ENCODE measurements around the gene TRNT1. TPM values are rescaled to one million over a fixed set of nuclear protein-coding genes. Genes with fewer than 3 reads are reported as not detected.
A peak's percentile ranks its signal among the peaks of the same experiment; 100 is the strongest.

Gene TRNT1
- total RNA-seq, 1 donor from 2014 or later = 30.6 TPM

GRCh38 chr3:3196148-3196861 is 69.6 kb downstream of the TRNT1 start:
- Mint-ChIP-seq H3K36me3 (ENCODE audit: low read depth) (no peaks in the 10 kb centered on the region), H3K9me3 (no peaks in the 10 kb centered on the region), H3K27me3 (ENCODE audit: low read depth) (peaks cover 62% of the 10 kb centered on the region), H3K4me3 (no peak overlapping the region), H3K27ac (ENCODE audit: unreplicated experiment) (no peak overlapping the region), H3K4me1 (no peaks in the 10 kb centered on the region)
- TF ChIP-seq, protein P1, sequence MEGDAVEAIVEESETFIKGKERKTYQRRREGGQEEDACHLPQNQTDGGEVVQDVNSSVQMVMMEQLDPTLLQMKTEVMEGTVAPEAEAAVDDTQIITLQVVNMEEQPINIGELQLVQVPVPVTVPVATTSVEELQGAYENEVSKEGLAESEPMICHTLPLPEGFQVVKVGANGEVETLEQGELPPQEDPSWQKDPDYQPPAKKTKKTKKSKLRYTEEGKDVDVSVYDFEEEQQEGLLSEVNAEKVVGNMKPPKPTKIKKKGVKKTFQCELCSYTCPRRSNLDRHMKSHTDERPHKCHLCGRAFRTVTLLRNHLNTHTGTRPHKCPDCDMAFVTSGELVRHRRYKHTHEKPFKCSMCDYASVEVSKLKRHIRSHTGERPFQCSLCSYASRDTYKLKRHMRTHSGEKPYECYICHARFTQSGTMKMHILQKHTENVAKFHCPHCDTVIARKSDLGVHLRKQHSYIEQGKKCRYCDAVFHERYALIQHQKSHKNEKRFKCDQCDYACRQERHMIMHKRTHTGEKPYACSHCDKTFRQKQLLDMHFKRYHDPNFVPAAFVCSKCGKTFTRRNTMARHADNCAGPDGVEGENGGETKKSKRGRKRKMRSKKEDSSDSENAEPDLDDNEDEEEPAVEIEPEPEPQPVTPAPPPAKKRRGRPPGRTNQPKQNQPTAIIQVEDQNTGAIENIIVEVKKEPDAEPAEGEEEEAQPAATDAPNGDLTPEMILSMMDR (conservative IDR thresholded peaks at IDR 0.05) = peak; percentile 75
- peak; percentile 51 for DNase-seq (ENCODE audit: low read depth, low spot score)

Other genes with a start within 250 kb of the TRNT1 start
- gene IL5RA, start 16.6 kb upstream of the TRNT1 start, total RNA-seq = not detected in 2 replicates
- gene CRBN, start 52.8 kb downstream of the TRNT1 start, total RNA-seq = 31.7 and 32.7 TPM in 2 replicates